ENCODE measurements around the gene RALGAPA2.

Gene RALGAPA2

GRCh38 chr20:20440886-20441658, 271.4 kb downstream of the RALGAPA2 start:
- DNase-seq (ENCODE audit: low read depth in 2 of 2, low spot score in 1 of 2): no peak

DNA sequence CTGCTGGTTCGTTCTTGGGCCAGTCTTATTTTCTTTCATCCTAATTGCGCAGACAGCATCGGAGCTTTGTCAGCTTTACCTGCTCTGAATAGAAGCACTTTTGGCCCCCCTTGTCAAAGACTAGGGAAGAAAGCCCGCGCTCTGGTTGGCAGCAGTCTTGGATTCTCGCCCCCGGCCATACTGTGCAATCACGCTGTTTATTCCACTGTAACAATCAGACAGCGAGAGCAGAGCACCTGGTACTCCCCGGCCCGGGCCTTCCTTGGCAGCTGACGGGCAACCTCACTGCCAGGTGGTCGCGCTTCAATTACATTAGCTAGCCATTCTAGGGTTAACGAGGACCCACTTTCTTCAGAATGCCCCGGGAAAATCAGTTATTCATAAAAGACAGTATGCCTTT, 272.0 kb downstream of the RALGAPA2 start:
- DNase-seq (ENCODE audit: low read depth in 2 of 2, low spot score in 1 of 2): no peak

DNA sequence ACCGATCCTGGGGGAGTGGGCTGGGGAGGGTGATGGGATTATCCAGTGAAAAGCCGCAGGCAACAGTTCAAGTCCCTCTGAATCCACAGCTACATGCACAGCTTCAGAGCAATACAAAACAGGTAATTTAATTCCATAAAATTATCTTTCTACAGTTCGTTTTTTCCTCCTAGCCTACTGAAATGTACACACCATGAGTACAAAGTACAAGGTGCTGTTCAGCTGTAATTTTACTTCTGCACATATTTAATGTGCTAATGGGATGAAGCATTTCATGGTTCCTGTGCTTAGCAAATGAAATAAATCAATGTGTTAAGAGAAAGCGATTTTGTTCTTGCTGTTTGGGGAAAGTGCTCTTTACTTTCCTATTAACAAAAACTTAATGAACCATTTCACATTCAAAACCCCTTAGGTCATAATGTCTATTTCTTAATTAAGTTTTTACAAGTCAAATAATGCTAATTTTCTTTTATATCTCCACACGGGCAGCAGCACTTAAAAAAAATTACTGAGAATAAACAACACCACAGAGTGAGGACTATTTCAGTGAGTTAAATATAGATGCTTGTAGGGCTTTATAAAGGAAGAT, 272.7 kb downstream of the RALGAPA2 start:
- no peak for DNase-seq (ENCODE audit: low read depth in 2 of 2, low spot score in 1 of 2)

DNA sequence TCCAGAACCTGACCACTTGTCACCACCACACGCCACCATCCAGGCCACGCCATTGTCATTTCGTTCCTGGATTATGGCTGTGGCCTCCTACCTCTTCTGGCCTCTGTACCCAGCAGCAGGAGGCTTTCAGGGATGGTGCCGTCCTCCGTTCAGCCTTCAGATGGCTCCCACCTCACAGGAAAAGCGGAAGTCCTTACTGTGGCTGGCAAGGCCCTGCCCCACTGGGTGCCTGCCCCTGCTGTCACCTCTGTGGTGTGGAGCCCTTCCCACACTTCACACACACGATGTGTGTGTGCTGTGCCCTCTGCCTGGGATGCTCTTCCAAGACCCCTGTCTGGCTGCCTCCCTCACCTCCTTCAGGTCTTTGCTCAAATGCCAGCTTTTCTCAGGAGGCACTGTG, 275.1 kb downstream of the RALGAPA2 start:
- no peak for DNase-seq (ENCODE audit: low read depth in 2 of 2, low spot score in 1 of 2)

GRCh38 chr20:20436689-20437088, 275.8 kb downstream of the RALGAPA2 start:
- DNase-seq (ENCODE audit: low read depth in 2 of 2, low spot score in 1 of 2): no peak

GRCh38 chr20:20435453-20435852, 277.0 kb downstream of the RALGAPA2 start:
- DNase-seq (ENCODE audit: low read depth in 2 of 2, low spot score in 1 of 2): no peak

- no peak for DNase-seq (ENCODE audit: low read depth in 2 of 2, low spot score in 1 of 2)
These were observed 279.7 kb downstream of the RALGAPA2 start for GRCh38 chr20:20432618-20433286.

GRCh38 chr20:20430066-20430465, 282.4 kb downstream of the RALGAPA2 start:
- DNase-seq (ENCODE audit: low read depth in 2 of 2, low spot score in 1 of 2): no peak

- no peak for DNase-seq (ENCODE audit: low read depth in 2 of 2, low spot score in 1 of 2)
These were observed 284.4 kb downstream of the RALGAPA2 start for GRCh38 chr20:20428067-20428466.

- DNase-seq (ENCODE audit: low read depth in 2 of 2, low spot score in 1 of 2): no peak
These were observed 285.1 kb downstream of the RALGAPA2 start for GRCh38 chr20:20427227-20427864.

GRCh38 chr20:20426655-20426907, 285.9 kb downstream of the RALGAPA2 start:
- no peak for DNase-seq (ENCODE audit: low read depth in 2 of 2, low spot score in 1 of 2)

DNA sequence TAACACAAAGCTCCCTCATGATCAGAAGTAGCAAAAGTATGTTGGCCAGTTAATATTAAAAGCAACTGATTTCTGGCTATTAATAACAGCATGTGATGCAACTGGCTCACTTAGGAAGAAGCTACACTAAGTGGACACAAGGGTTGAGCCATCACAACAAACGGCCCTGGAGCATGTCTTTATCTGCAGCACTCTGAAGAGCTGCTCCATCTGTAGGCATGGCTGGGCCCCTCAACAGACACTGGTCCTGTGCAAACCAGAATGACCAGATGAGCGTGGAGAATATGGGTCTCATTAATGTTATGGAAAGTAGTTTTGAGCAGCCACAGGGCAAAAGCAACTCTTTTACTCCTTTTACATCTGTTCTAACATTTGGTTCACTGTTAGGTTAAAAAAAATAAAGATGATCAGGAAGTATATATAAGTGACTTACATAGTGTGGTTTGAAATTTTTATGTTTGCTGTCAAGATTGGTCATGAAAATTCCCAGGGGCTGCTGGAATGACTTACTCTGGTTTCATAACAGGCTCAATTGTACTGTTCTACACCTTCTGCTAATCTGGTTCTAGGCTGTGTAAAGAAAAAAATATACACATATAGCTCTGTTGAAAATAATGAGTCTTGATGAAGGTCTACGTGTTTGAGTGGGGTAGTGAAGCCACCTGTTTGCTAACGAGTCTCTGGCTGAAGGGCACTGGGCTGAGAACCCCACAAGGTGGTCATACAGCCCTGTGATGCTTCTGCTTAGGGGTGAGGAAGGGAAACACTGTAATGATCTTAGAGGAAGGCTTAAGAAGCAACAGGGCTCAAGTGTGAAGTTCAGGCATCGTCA, 286.4 kb downstream of the RALGAPA2 start:
- no peak for DNase-seq (ENCODE audit: low read depth in 2 of 2, low spot score in 1 of 2)

DNA sequence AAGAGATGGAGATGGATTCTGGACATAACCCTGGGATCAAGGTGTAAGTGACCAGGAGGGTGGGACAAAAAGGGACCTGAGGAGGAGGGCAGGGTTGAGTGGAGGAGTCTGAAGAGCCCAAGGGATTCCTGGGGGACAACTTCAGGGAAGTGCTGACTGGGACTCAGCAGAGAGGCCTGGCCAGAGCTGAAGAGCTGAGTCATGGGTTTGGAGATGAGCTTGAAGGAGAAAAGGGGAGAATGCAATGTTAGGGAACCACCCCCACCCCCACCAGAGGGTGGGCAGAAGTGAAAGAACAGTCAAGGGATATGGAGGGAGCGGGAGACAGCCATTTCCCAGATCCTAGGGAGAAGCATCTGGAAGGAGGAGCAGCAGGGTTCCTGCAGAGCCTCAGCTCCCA, 289.3 kb downstream of the RALGAPA2 start:
- DNase-seq (ENCODE audit: low read depth in 2 of 2, low spot score in 1 of 2): no peak

- no peak for DNase-seq (ENCODE audit: low read depth in 2 of 2, low spot score in 1 of 2)
These were observed 294.4 kb downstream of the RALGAPA2 start for GRCh38 chr20:20417876-20418676.

DNA sequence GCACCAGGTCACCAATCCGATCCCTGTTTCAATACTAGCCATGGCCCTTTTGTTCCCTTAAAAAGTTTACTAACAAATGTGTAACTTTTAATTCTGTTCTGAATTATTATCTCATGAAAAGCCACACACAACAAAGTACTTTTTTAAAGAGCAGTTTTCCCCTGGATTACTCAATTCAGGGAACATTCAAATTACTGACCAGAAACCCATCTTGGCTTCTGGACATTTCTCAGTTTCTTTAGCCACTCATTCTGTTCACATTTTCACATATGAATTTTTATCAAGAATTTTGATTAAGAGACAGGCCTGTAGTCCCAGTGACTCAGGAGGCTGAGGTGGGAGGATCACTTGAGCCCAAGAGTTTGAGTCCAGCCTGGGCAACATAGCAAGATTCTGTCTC, 297.1 kb downstream of the RALGAPA2 start:
- DNase-seq (ENCODE audit: low read depth in 2 of 2, low spot score in 1 of 2): no peak

DNA sequence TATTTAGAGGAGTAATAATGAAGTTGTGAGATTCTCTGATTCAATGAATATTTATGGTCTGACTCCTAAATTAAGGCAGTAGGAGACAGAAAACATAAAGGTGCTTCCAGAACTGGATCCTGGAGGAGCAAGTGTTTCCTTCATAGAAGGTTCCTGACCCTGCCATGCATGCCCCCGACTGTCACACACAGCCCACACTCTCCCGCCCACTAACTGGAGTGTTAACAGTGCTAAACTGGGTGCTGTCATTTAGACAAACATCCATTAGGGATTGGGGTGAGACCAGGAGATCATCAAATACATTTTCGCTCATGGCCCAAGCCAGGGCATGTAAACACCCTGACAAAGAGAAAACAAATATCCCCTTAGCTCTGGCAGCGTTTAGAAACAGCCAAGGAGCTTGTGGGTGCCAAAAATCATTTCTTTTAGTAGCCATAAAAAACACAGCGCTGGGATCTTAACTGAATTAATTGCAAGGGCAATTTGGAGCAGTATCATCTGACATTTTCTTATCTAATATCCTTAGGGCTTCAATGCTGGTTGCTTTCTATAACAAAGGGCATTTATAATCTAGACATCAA, 297.7 kb downstream of the RALGAPA2 start:
- no peak for DNase-seq (ENCODE audit: low read depth in 2 of 2, low spot score in 1 of 2)

GRCh38 chr20:20413810-20414281, 298.6 kb downstream of the RALGAPA2 start:
- no peak for DNase-seq (ENCODE audit: low read depth in 2 of 2, low spot score in 1 of 2)

DNA sequence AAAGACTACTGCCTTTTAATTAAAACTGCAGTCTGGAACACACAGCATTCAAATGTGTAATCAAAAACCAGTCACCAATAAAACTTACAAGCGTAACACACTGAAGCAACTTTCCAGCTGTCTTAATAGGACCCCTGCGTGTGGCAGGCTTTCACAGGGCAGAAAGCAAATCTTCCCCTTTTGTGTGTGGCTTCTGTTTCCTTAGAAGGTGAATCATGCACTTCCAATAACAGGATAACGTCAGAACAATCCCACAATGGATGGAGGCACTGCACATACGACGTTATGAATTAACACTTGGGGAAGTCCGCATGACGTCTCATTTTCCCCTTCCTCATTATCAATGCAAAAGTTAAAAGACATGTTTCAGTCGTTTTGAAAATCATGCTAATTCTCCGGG, 299.7 kb downstream of the RALGAPA2 start:
- DNase-seq (ENCODE audit: low read depth in 2 of 2, low spot score in 1 of 2): no peak

DNA sequence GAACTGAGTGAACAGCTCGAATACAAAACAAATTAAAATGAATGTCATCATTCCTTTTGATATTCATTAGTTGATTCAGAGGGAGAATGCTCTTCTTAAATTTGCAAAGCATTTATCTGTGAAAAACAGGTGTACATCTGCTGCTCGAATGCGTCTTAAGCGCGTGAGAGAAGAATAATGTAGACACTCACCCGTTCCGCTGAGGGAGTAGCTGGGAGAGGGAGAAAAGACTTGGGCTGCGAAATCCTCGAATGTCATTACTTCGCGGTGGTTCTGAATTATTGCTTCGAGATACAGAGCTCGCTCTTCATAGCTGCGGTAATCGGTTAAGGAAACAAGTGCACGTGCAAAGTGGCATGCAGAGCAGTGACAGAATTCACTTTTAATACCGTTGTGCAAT, 300.6 kb downstream of the RALGAPA2 start:
- DNase-seq (ENCODE audit: low read depth in 2 of 2, low spot score in 1 of 2): no peak

- DNase-seq (ENCODE audit: low read depth in 2 of 2, low spot score in 1 of 2): no peak
These were observed 301.0 kb downstream of the RALGAPA2 start for GRCh38 chr20:20411402-20411801.
